Neural cell (in vitro differentiated cells): Measurements from ENCODE around the gene UNCX.

Source experiments
- CTCF ChIP-seq: fragments of 450-650 bp; IDR thresholded peaks from 2 replicates; pipeline ENCODE4 v1.5.1; 2014; ENCODE audit warnings: antibody characterized with exemption, mild to moderate bottlenecking, moderate library complexity; ENCODE audit not compliant: poor library complexity, severe bottlenecking
- EP300 ChIP-seq: fragments of 450-650 bp; conservative IDR thresholded peaks from 2 replicates; pipeline ENCODE4 v1.6.1; 2014; ENCODE audit warnings: antibody characterized with exemption, mild to moderate bottlenecking, moderate library complexity; ENCODE audit not compliant: poor library complexity, severe bottlenecking
- MXI1 ChIP-seq: fragments of 450-650 bp; conservative IDR thresholded peaks from 2 replicates; pipeline ENCODE4 v1.6.1; 2014; ENCODE audit warnings: antibody characterized with exemption, mild to moderate bottlenecking; ENCODE audit not compliant: poor library complexity, severe bottlenecking
- RAD21 ChIP-seq: fragments of 450-650 bp; conservative IDR thresholded peaks from 2 replicates; pipeline ENCODE4 v1.6.1; 2014; ENCODE audit warnings: antibody characterized with exemption, mild to moderate bottlenecking, moderate library complexity
- SMC3 ChIP-seq: fragments of 450-650 bp; conservative IDR thresholded peaks from 2 replicates; pipeline ENCODE4 v1.6.1; 2014; ENCODE audit warnings: antibody characterized with exemption, mild to moderate bottlenecking, moderate library complexity; ENCODE audit not compliant: poor library complexity

GRCh38 chr7:1254281-1255079 lies 21.8 kb downstream of the UNCX start:
- no peak for TF ChIP-seq MXI1
- no peak for TF ChIP-seq EP300
- TF ChIP-seq CTCF, result no peak
- no peak for TF ChIP-seq RAD21
- TF ChIP-seq SMC3, result no peak
